Mesenchymal stem cell (in vitro differentiated cells and primary cell): ENCODE results near the gene ABLIM2.

ENCODE experiments used
- DNase-seq: peaks from one replicate; pipeline ENCODE4 v3.0.0-alpha.2; 2013
- H2AFZ ChIP-seq: one replicate; pipeline ENCODE4 v1.6.1; 2013; ENCODE audit warnings: low read depth, mild to moderate bottlenecking, control low read depth, inconsistent platforms, low read length, moderate library complexity
- H2AK5ac ChIP-seq: 2 replicates; pipeline ENCODE4 v1.6.1; 2013; ENCODE audit warnings: low read length, moderate library complexity, mild to moderate bottlenecking, inconsistent platforms; ENCODE audit not compliant: severe bottlenecking
- H2BK120ac ChIP-seq: one replicate; pipeline ENCODE4 v1.6.1; 2013; ENCODE audit warnings: low read depth, mild to moderate bottlenecking, inconsistent platforms, low read length, moderate library complexity
- H2BK12ac ChIP-seq, 2 experiments: one replicate each; pipeline ENCODE4 v1.6.1; 2013; ENCODE audit warnings: inconsistent platforms in 2 of 2, low read length in 2 of 2, mild to moderate bottlenecking in 2 of 2, moderate library complexity in 2 of 2, control low read depth in 1 of 2
- H2BK15ac ChIP-seq: one replicate; pipeline ENCODE4 v1.6.1; 2013; ENCODE audit warnings: mild to moderate bottlenecking, low read depth, inconsistent platforms; ENCODE audit not compliant: poor library complexity, severe bottlenecking
- H2BK5ac ChIP-seq: 2 replicates; pipeline ENCODE4 v1.6.1; 2013; ENCODE audit warnings: low read depth, mild to moderate bottlenecking, low read length, control low read depth, inconsistent platforms; ENCODE audit not compliant: poor library complexity, severe bottlenecking
- H3K14ac ChIP-seq, 2 experiments: one replicate each; pipeline ENCODE4 v1.6.1; 2013; ENCODE audit warnings: inconsistent platforms in 2 of 2, low read length in 2 of 2, control low read depth in 1 of 2, mild to moderate bottlenecking in 1 of 2, moderate library complexity in 1 of 2
- H3K18ac ChIP-seq, 2 experiments: one replicate each; pipeline ENCODE4 v1.6.1; 2013; ENCODE audit warnings: inconsistent platforms in 2 of 2, low read length in 2 of 2, control low read depth in 1 of 2, low read depth in 1 of 2, mild to moderate bottlenecking in 1 of 2
- H3K23ac ChIP-seq, 2 experiments: one replicate each; pipeline ENCODE4 v1.6.1; 2013; ENCODE audit warnings: inconsistent platforms in 2 of 2, low read length in 2 of 2, mild to moderate bottlenecking in 2 of 2, moderate library complexity in 2 of 2, control low read depth in 1 of 2
- H3K27ac ChIP-seq: 2 replicates; pipeline ENCODE4 v1.5.1; 2013; ENCODE audit warnings: mild to moderate bottlenecking, moderate library complexity, low read length, control low read depth, inconsistent platforms; ENCODE audit not compliant: poor library complexity, severe bottlenecking
- H3K27me3 ChIP-seq, 2 experiments: 2 replicates each; pipeline versions ENCODE4 v1.6.1 to v1.7.0; 2013; ENCODE audit warnings: low read length in 2 of 2, mild to moderate bottlenecking in 2 of 2, moderate library complexity in 2 of 2, control low read depth in 1 of 2, inconsistent platforms in 1 of 2; ENCODE audit not compliant: control insufficient read depth in 1 of 2, insufficient read depth in 1 of 2
- H3K36me3 ChIP-seq, 2 experiments: 2 replicates each; pipeline versions ENCODE4 v1.6.1 to v1.7.0; 2013; ENCODE audit warnings: low read length in 2 of 2, control low read depth in 1 of 2, inconsistent platforms in 1 of 2, low read depth in 1 of 2, mild to moderate bottlenecking in 1 of 2; ENCODE audit not compliant: insufficient read depth in 2 of 2, control insufficient read depth in 1 of 2
- H3K4ac ChIP-seq, 2 experiments: one replicate each; pipeline ENCODE4 v1.6.1; 2013; ENCODE audit warnings: inconsistent platforms in 2 of 2, low read length in 2 of 2, mild to moderate bottlenecking in 2 of 2, moderate library complexity in 2 of 2, control low read depth in 1 of 2, low read depth in 1 of 2
- H3K4me1 ChIP-seq: 2 replicates; pipeline ENCODE4 v1.6.1; 2013; ENCODE audit warnings: low read depth, low read length, control low read depth; ENCODE audit not compliant: control insufficient read depth, insufficient read depth
- H3K4me2 ChIP-seq: 2 replicates; pipeline ENCODE4 v1.6.1; 2013; ENCODE audit warnings: low read length, mild to moderate bottlenecking, inconsistent platforms; ENCODE audit not compliant: poor library complexity, severe bottlenecking
- H3K4me3 ChIP-seq, 2 experiments: 2 replicates each; pipeline versions ENCODE4 v1.5.1 to v1.7.0; 2013; ENCODE audit warnings: low read length in 2 of 2, mild to moderate bottlenecking in 2 of 2, control low read depth in 1 of 2, low read depth in 1 of 2; ENCODE audit not compliant: insufficient read depth in 1 of 2
- H3K79me1 ChIP-seq: replicated peaks from 2 replicates; pipeline ENCODE4 v1.6.1; 2013; ENCODE audit warnings: mild to moderate bottlenecking, control low read depth, low read length, inconsistent platforms; ENCODE audit not compliant: poor library complexity, severe bottlenecking
- H3K9ac ChIP-seq: 2 replicates; pipeline ENCODE4 v1.7.0; 2013; ENCODE audit warnings: mild to moderate bottlenecking, low read length, moderate library complexity
- H3K9me3 ChIP-seq: 2 replicates; pipeline ENCODE4 v1.7.0; 2013; ENCODE audit warnings: mild to moderate bottlenecking, low read length; ENCODE audit not compliant: control insufficient read depth
- H4K8ac ChIP-seq: one replicate; pipeline ENCODE4 v1.6.1; 2013; ENCODE audit warnings: inconsistent platforms, mild to moderate bottlenecking, low read length, moderate library complexity
- H4K91ac ChIP-seq: one replicate; pipeline ENCODE4 v1.6.1; 2013; ENCODE audit warnings: mild to moderate bottlenecking, low read length, inconsistent platforms
- WGBS: methylation state at CpG from one replicate; pipeline ENCODE4 v1.1.7; 2013; ENCODE audit warnings: mixed read lengths; 5-methylcytosine and 5-hydroxymethylcytosine counted together

Gene ABLIM2

GRCh38 chr4:8086783-8087445, 71.7 kb downstream of the ABLIM2 start:
- WGBS: 76% methylated on average over 14 of the region's 14 CpGs
- H3K4ac ChIP-seq: no peak overlapping the region
- H3K18ac ChIP-seq: no peak overlapping the region

GRCh38 chr4:8085491-8086117, 73.0 kb downstream of the ABLIM2 start:
- H3K9me3 ChIP-seq: no peaks in the 10 kb centered on the region
- H2BK15ac ChIP-seq: no peak overlapping the region
- no peak overlapping the region for H2AK5ac ChIP-seq
- no peak overlapping the region for H3K4me3 ChIP-seq
- 81% methylated on average over 22 of the region's 22 CpGs for WGBS
- no peak overlapping the region for H2BK12ac ChIP-seq
- no peak overlapping the region for H4K8ac ChIP-seq
- H2BK120ac ChIP-seq: no peak overlapping the region
- no peak overlapping the region for H3K4me2 ChIP-seq
- H4K91ac ChIP-seq: no peak overlapping the region
- H3K18ac ChIP-seq: no peak overlapping the region
- H3K27me3 ChIP-seq: peaks cover 44 to 62% of the 10 kb centered on the region in 2 experiments
- no peak overlapping the region for H3K4ac ChIP-seq
- H3K14ac ChIP-seq: no peak overlapping the region
- no peak overlapping the region for H2AFZ ChIP-seq
- H3K27ac ChIP-seq: no peak overlapping the region
- no peaks in the 10 kb centered on the region for H3K79me1 ChIP-seq
- H2BK5ac ChIP-seq: no peak overlapping the region
- no peaks in the 10 kb centered on the region for H3K36me3 ChIP-seq
- DNase-seq: no peak
- H3K4me1 ChIP-seq: no peaks in the 10 kb centered on the region
- H3K9ac ChIP-seq: no peak overlapping the region
- H3K23ac ChIP-seq: no peak overlapping the region

More at GRCh38 chr4:8086783-8087445, 71.7 kb downstream of the ABLIM2 start:
- H2BK120ac ChIP-seq: no peak overlapping the region
- no peak overlapping the region for H2BK12ac ChIP-seq
- H3K4me3 ChIP-seq: no peak overlapping the region
- no peak overlapping the region for H3K27ac ChIP-seq
- DNase-seq: no peak
- H3K9ac ChIP-seq: no peak overlapping the region
- no peak overlapping the region for H4K91ac ChIP-seq
- H3K14ac ChIP-seq: no peak overlapping the region
- peaks cover 31 to 49% of the 10 kb centered on the region in 2 experiments for H3K27me3 ChIP-seq
- no peak overlapping the region for H3K4me2 ChIP-seq
- H3K23ac ChIP-seq: no peak overlapping the region
- no peaks in the 10 kb centered on the region for H3K79me1 ChIP-seq
- no peak overlapping the region for H2AFZ ChIP-seq
- no peak overlapping the region for H2BK15ac ChIP-seq
- H2BK5ac ChIP-seq: no peak overlapping the region
- H3K4me1 ChIP-seq: no peaks in the 10 kb centered on the region
- H3K36me3 ChIP-seq: no peaks in the 10 kb centered on the region
- no peaks in the 10 kb centered on the region for H3K9me3 ChIP-seq
- no peak overlapping the region for H4K8ac ChIP-seq
- H2AK5ac ChIP-seq: no peak overlapping the region

GRCh38 chr4:8084712-8085490, 73.7 kb downstream of the ABLIM2 start:
- no peaks in the 10 kb centered on the region for H3K9me3 ChIP-seq
- no peak for DNase-seq
- H2BK120ac ChIP-seq: no peak overlapping the region
- peaks cover 51 to 70% of the 10 kb centered on the region in 2 experiments for H3K27me3 ChIP-seq
- no peak overlapping the region for H4K8ac ChIP-seq
- no peak overlapping the region for H3K27ac ChIP-seq
- no peak overlapping the region for H3K4ac ChIP-seq
- no peaks in the 10 kb centered on the region for H3K4me1 ChIP-seq
- no peaks in the 10 kb centered on the region for H3K36me3 ChIP-seq
- no peaks in the 10 kb centered on the region for H3K79me1 ChIP-seq
- H2AK5ac ChIP-seq: no peak overlapping the region
- no peak overlapping the region for H2BK5ac ChIP-seq
- no peak overlapping the region for H3K23ac ChIP-seq
- no peak overlapping the region for H3K18ac ChIP-seq
- no peak overlapping the region for H3K4me2 ChIP-seq
- H3K4me3 ChIP-seq: no peak overlapping the region
- no peak overlapping the region for H2AFZ ChIP-seq
- no peak overlapping the region for H2BK12ac ChIP-seq
- H2BK15ac ChIP-seq: no peak overlapping the region
- no peak overlapping the region for H3K9ac ChIP-seq
- 86% methylated on average over 27 of the region's 27 CpGs for WGBS
- no peak overlapping the region for H3K14ac ChIP-seq
- H4K91ac ChIP-seq: no peak overlapping the region

- Histone ChIP-seq H3K27ac (no peak overlapping the region), H3K36me3 (no peaks in the 10 kb centered on the region), H2BK5ac (no peak overlapping the region), H2AFZ (no peak overlapping the region), H3K4me1 (no peaks in the 10 kb centered on the region), H3K27me3 (peaks cover 59 to 77% of the 10 kb centered on the region in 2 experiments), H3K9me3 (no peaks in the 10 kb centered on the region), H3K14ac (no peak overlapping the region), H2BK15ac (no peak overlapping the region), H3K4me3 (no peak overlapping the region), H2BK12ac (no peak overlapping the region), H3K23ac (no peak overlapping the region), H3K4me2 (no peak overlapping the region), H3K9ac (no peak overlapping the region), H4K91ac (no peak overlapping the region), H3K4ac (no peak overlapping the region), H2AK5ac (no peak overlapping the region), H3K18ac (no peak overlapping the region), H3K79me1 (no peaks in the 10 kb centered on the region), H2BK120ac (no peak overlapping the region), H4K8ac (no peak overlapping the region)
- WGBS: 83% methylated on average over 17 of the region's 17 CpGs
- no peak for DNase-seq
These were observed 74.5 kb downstream of the ABLIM2 start for GRCh38 chr4:8084031-8084660.
